Measurements from ENCODE around the gene ATP10B.

ATP10B gene

GRCh38 chr5:160524827-160525226 lies 327.2 kb downstream of the ATP10B start:
- no peaks in the 10 kb centered on the region for H3K9me3 ChIP-seq
- TF ChIP-seq, protein P1, sequence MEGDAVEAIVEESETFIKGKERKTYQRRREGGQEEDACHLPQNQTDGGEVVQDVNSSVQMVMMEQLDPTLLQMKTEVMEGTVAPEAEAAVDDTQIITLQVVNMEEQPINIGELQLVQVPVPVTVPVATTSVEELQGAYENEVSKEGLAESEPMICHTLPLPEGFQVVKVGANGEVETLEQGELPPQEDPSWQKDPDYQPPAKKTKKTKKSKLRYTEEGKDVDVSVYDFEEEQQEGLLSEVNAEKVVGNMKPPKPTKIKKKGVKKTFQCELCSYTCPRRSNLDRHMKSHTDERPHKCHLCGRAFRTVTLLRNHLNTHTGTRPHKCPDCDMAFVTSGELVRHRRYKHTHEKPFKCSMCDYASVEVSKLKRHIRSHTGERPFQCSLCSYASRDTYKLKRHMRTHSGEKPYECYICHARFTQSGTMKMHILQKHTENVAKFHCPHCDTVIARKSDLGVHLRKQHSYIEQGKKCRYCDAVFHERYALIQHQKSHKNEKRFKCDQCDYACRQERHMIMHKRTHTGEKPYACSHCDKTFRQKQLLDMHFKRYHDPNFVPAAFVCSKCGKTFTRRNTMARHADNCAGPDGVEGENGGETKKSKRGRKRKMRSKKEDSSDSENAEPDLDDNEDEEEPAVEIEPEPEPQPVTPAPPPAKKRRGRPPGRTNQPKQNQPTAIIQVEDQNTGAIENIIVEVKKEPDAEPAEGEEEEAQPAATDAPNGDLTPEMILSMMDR (IDR thresholded peaks at IDR 0.05), result no peak
- no peak overlapping the region for H3K4me3 ChIP-seq (ENCODE audit: low read depth in 1 of 2, low read length in 1 of 2)
- no peaks in the 10 kb centered on the region for H3K36me3 ChIP-seq
- H3K4me1 ChIP-seq (ENCODE audit: control insufficient read depth in 1 of 2, insufficient read depth in 1 of 2, low read depth in 1 of 2, low read length in 1 of 2), result no peaks in the 10 kb centered on the region
- no peak overlapping the region for H3K27ac ChIP-seq
- H3K27me3 ChIP-seq, result no peaks in the 10 kb centered on the region

DNA sequence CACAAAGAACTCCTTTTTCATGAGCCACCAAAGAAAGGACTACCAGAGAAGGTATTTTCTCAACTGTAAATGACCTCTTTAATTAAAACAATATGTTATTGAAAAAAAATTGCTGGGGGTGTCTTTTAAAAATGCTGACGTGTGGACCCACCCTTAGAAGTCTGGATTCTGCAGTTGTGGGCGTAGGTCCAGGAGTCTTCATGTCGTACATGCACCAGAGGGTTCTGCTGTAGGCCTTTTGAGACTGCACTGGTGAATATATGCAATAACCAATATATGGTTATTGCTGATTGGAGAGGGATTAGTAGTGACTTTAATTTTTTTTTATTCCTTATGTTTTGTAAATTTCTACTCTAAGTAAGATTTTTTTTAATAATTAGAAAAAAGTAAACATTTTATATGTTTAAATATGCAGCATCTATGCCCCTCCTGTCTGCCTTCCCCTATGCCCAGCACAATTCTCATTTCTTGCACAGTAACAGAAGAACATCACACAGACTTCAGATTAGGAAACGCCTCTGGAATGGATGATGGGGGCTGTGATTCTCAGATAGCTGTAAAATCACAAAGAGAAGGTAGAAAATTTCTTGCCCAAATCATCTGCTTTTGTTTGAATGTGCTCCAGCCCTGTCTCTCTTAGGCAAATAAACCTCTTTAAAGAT lies 328.4 kb downstream of the ATP10B start:
- TF ChIP-seq, protein P1 (IDR thresholded peaks at IDR 0.05), result no peak
- Histone ChIP-seq H3K4me3 (ENCODE audit: low read depth in 1 of 2, low read length in 1 of 2) (no peak overlapping the region), H3K27ac (no peak overlapping the region), H3K27me3 (no peaks in the 10 kb centered on the region), H3K36me3 (no peaks in the 10 kb centered on the region), H3K9me3 (no peaks in the 10 kb centered on the region), H3K4me1 (ENCODE audit: control insufficient read depth in 1 of 2, insufficient read depth in 1 of 2, low read depth in 1 of 2, low read length in 1 of 2) (no peaks in the 10 kb centered on the region)

- no peaks in the 10 kb centered on the region for H3K4me1 ChIP-seq (ENCODE audit: control insufficient read depth in 1 of 2, insufficient read depth in 1 of 2, low read depth in 1 of 2, low read length in 1 of 2)
- H3K27me3 ChIP-seq, result no peaks in the 10 kb centered on the region
- H3K36me3 ChIP-seq, result no peaks in the 10 kb centered on the region
- no peak overlapping the region for H3K4me3 ChIP-seq (ENCODE audit: low read depth in 1 of 2, low read length in 1 of 2)
- TF ChIP-seq, protein P1 (IDR thresholded peaks at IDR 0.05), result no peak
- no peaks in the 10 kb centered on the region for H3K9me3 ChIP-seq
- H3K27ac ChIP-seq, result no peak overlapping the region
Observed at GRCh38 chr5:160521392-160521663, 330.7 kb downstream of the ATP10B start.

- no peak overlapping the region for H3K27ac ChIP-seq
- H3K36me3 ChIP-seq, result no peaks in the 10 kb centered on the region
- no peaks in the 10 kb centered on the region for H3K27me3 ChIP-seq
- no peak overlapping the region for H3K4me3 ChIP-seq (ENCODE audit: low read depth in 1 of 2, low read length in 1 of 2)
- H3K9me3 ChIP-seq, result no peaks in the 10 kb centered on the region
- no peaks in the 10 kb centered on the region for H3K4me1 ChIP-seq (ENCODE audit: control insufficient read depth in 1 of 2, insufficient read depth in 1 of 2, low read depth in 1 of 2, low read length in 1 of 2)
- TF ChIP-seq, protein P1 (IDR thresholded peaks at IDR 0.05), result no peak
Observed at GRCh38 chr5:160520609-160521391, 331.2 kb downstream of the ATP10B start.

DNA sequence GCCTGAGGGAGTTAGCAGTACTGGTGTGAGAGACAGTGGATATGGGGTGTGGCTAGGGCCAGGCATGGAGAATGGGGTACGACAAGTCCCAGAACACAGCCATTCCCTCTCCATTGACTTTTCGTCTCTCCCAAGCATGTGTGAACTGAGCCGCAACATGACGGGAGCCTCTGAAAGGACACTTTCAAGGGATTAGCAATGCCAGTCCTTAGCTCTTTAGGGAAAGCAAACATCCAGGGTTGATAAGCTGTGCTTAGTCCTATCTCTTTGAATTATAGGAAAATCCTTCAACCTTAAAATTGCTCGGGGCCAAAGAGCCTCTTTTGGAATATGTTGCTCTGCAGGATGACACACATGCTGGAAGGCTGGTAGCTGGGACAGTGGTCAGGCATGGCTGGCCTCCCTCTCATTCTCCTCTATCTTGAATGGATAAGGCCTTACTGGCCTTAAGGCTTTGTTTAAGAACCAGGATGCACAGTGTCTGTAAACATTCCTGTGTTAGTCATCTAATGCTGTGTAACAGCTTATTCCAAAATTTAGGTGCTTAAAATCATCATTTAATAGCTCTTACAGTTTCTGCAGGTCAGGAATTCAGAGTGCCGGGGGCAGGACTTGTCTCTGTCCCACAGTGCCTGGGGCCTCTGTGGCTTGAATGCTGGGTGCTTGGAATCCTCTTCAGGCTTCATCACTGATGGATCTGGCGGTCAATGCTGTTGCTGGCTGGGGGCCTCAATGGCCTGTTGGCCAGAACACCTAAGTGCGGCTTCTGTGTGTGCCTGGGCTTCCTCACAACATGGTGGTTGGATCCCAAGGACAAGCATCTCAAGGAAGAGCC lies 335.1 kb downstream of the ATP10B start:
- TF ChIP-seq, protein P1 (IDR thresholded peaks at IDR 0.05), result no peak
- Histone ChIP-seq H3K4me1 (ENCODE audit: control insufficient read depth in 1 of 2, insufficient read depth in 1 of 2, low read depth in 1 of 2, low read length in 1 of 2) (no peaks in the 10 kb centered on the region), H3K27me3 (peaks cover 5% of the 10 kb centered on the region), H3K4me3 (ENCODE audit: low read depth in 1 of 2, low read length in 1 of 2) (no peak overlapping the region), H3K27ac (no peak overlapping the region), H3K36me3 (no peaks in the 10 kb centered on the region), H3K9me3 (no peaks in the 10 kb centered on the region)

Measured in neutrophil (primary cell).